ENCODE results near the gene OR2V1.
"Not testable (repeated sequence)": the region's sequence is repeated elsewhere in the genome, so short reads cannot be mapped to it uniquely, and the experiment has no call there.

- TF ChIP-seq CTCF, POLR2A (IDR thresholded peaks at IDR 0.05): not testable (repeated sequence)
Measured at GRCh38 chr5:181113572-181113971, 17.4 kb downstream of the OR2V1 start.

Data from upper lobe of left lung (tissue), 4 donors.